Upper lobe of left lung (tissue), 6 donors: Measurements from ENCODE around the gene ALDH18A1. TPM values are rescaled to one million over a fixed set of nuclear protein-coding genes. Genes with fewer than 3 reads are reported as not detected.

Source experiments
- ATAC-seq, 2 donors: fragments of 200-7000 bp; cut with Tn5 transposase; one replicate each; pipeline ENCODE4 v1.9.1; 2022; ENCODE audit warnings: mild to moderate bottlenecking in 2 of 2, moderate library complexity in 2 of 2; ENCODE audit not compliant: low FRiP score in 2 of 2
- DNase-seq, 2 donors: peaks; one replicate each; pipeline ENCODE4 v3.0.0-alpha.2; 2019 to 2020
- H3K27ac ChIP-seq, 4 donors: fragments of 200-600 bp; sonication (generic); one replicate each; pipeline ENCODE4 v1.5.1; 2016 to 2019
- H3K27me3 ChIP-seq, 4 donors: fragments of 200-600 bp; sonication (generic); one replicate each; pipeline ENCODE4 v1.5.1; 2017 to 2019
- H3K36me3 ChIP-seq, 4 donors: fragments of 200-600 bp; sonication (generic); one replicate each; pipeline ENCODE4 v1.5.1; 2016 to 2019
- H3K4me1 ChIP-seq, 4 donors: fragments of 200-600 bp; sonication (generic); one replicate each; pipeline ENCODE4 v1.5.1; 2018 to 2019
- H3K4me3 ChIP-seq, 4 donors: fragments of 200-600 bp; sonication (generic); one replicate each; pipeline ENCODE4 v1.5.1; 2017 to 2019; ENCODE audit warnings: mild to moderate bottlenecking in 2 of 4, moderate library complexity in 1 of 4
- H3K9me3 ChIP-seq, 4 donors: fragments of 200-600 bp; sonication (generic); one replicate each; pipeline ENCODE4 v1.5.1; 2018 to 2019
- CTCF ChIP-seq, 6 experiments: fragments of 450-650 bp in 4 of 6; fragments of 200-600 bp in 2 of 6; sonication (generic) in 2 of 6; IDR thresholded peaks; one replicate each; pipeline ENCODE4 v1.5.1; 2016 to 2019; ENCODE audit warnings: antibody characterized with exemption in 6 of 6
- EP300 ChIP-seq, 4 donors: sonication (generic); formaldehyde crosslinking; IDR thresholded peaks; one replicate each; pipeline ENCODE4 v1.5.1; 2017; ENCODE audit warnings: antibody characterized with exemption in 4 of 4, control low read depth in 2 of 4
- POLR2A ChIP-seq, 4 donors: fragments of 450-650 bp; IDR thresholded peaks; one replicate each; pipeline ENCODE4 v1.5.1; 2016 to 2017; ENCODE audit warnings: antibody characterized with exemption in 4 of 4, mild to moderate bottlenecking in 2 of 4
- POLR2AphosphoS5 ChIP-seq, 2 donors: sonication (generic); formaldehyde crosslinking; IDR thresholded peaks; one replicate each; pipeline ENCODE4 v1.5.1; 2017; ENCODE audit warnings: antibody characterized with exemption in 2 of 2
- whole genome bisulfite sequencing, 2 donors: methylation state at CpG; one replicate each; pipeline ENCODE4 v1.1.5; 2017 to 2018; 5-methylcytosine and 5-hydroxymethylcytosine counted together
- total RNA-seq, 6 donors: library from RNA; depleted of rRNA in 4 of 6; stranded (reverse); fragments of >200 nt in 4 of 6; gene quantifications; one replicate each; pipeline versions ENCODE4 v1.1.0 to v1.2.1, GENCODE V29; 2016 to 2021
- donor health status: DM: no; HTN: no; CAD: no; lungs with moderate emphysema.
- donor health status: DM: no; HTN: yes; CAD: no; lungs with severe emphysema.

Gene ALDH18A1
- total RNA-seq, 6 donors from 2014 or later: 7.0 to 32.6 (median 22.7) TPM

- Histone ChIP-seq H3K4me1 (no peaks in the 10 kb centered on the region), H3K27ac (no peak overlapping the region), H3K27me3 (no peaks in the 10 kb centered on the region), H3K4me3 (no peak overlapping the region), H3K36me3 (peaks cover 0 to 24% (median 2%) of the 10 kb centered on the region in 4 donors), H3K9me3 (no peaks in the 10 kb centered on the region)
- TF ChIP-seq EP300 (IDR thresholded peaks at IDR 0.05) (no peak), POLR2A (IDR thresholded peaks at IDR 0.05) (no peak), CTCF (IDR thresholded peaks at IDR 0.05) (no peak), POLR2AphosphoS5 (IDR thresholded peaks at IDR 0.05) (no peak)
- ATAC-seq (no peak), DNase-seq (no peak)
- 23 to 36% methylated on average over 1 of the region's 1 CpG for WGBS, 2 donors
Observed at GRCh38 chr10:95663496-95663895, 7.0 kb upstream of the ALDH18A1 start.

- no peaks in the 10 kb centered on the region for H3K9me3 ChIP-seq
- H3K36me3 ChIP-seq: peaks cover 0 to 13% (median 2%) of the 10 kb centered on the region in 4 donors
- H3K27me3 ChIP-seq: no peaks in the 10 kb centered on the region
- WGBS, 2 donors: 70 to 81% methylated on average over 1 of the region's 1 CpG
- DNase-seq: no peak
- TF ChIP-seq POLR2AphosphoS5 (IDR thresholded peaks at IDR 0.05) (no peak), POLR2A (IDR thresholded peaks at IDR 0.05) (no peak), CTCF (IDR thresholded peaks at IDR 0.05) (no peak), EP300 (IDR thresholded peaks at IDR 0.05) (no peak)
- no peak overlapping the region for H3K27ac ChIP-seq
- H3K4me3 ChIP-seq: no peak overlapping the region
- no peak for ATAC-seq
- peaks cover 0 to 6% (median 2%) of the 10 kb centered on the region in 4 donors for H3K4me1 ChIP-seq
Observed at GRCh38 chr10:95661818-95662217, 5.3 kb upstream of the ALDH18A1 start.

- Histone ChIP-seq H3K27ac (no peak overlapping the region), H3K9me3 (no peaks in the 10 kb centered on the region), H3K36me3 (peaks cover 0 to 13% (median 2%) of the 10 kb centered on the region in 4 donors), H3K4me1 (peaks cover 0 to 17% (median 6%) of the 10 kb centered on the region in 4 donors), H3K4me3 (no peak overlapping the region), H3K27me3 (no peaks in the 10 kb centered on the region)
- TF ChIP-seq CTCF (IDR thresholded peaks at IDR 0.05): no peak
- no peak for TF ChIP-seq POLR2A (IDR thresholded peaks at IDR 0.05)
- TF ChIP-seq POLR2AphosphoS5 (IDR thresholded peaks at IDR 0.05): no peak
- TF ChIP-seq EP300 (IDR thresholded peaks at IDR 0.05): no peak
- no peak for ATAC-seq
- no peak for DNase-seq
Observed at GRCh38 chr10:95660283-95660682, 3.8 kb upstream of the ALDH18A1 start.

GRCh38 chr10:95657250-95657649, 739 bp upstream of the ALDH18A1 start:
- Histone ChIP-seq H3K36me3 (peaks cover 0 to 4% (median 1%) of the 10 kb centered on the region in 4 donors), H3K27ac (no peak overlapping the region), H3K4me3 (peak overlapping the region in 3 of 4 donors; percentile 67 to 79 (median 72)), H3K9me3 (no peaks in the 10 kb centered on the region), H3K27me3 (no peaks in the 10 kb centered on the region), H3K4me1 (peaks cover 0 to 20% (median 6%) of the 10 kb centered on the region in 4 donors)
- ATAC-seq: no peak
- 65 to 92% methylated on average over 1 of the region's 1 CpG for WGBS, 2 donors
- DNase-seq: no peak
- TF ChIP-seq EP300 (IDR thresholded peaks at IDR 0.05) (no peak), POLR2AphosphoS5 (IDR thresholded peaks at IDR 0.05) (no peak), CTCF (IDR thresholded peaks at IDR 0.05) (no peak), POLR2A (IDR thresholded peaks at IDR 0.05) (no peak)
